Skeletal muscle satellite cell (primary cell): Measurements from ENCODE around the gene S100A9.

Experiments
- H3K27me3 ChIP-seq: 2 replicates; pipeline ENCODE4 v1.7.0; 2013; ENCODE audit warnings: low read length; ENCODE audit not compliant: control insufficient read depth, insufficient read depth
- H3K36me3 ChIP-seq: 2 replicates; pipeline ENCODE4 v1.7.0; 2013; ENCODE audit warnings: mild to moderate bottlenecking, control low read depth, low read length; ENCODE audit not compliant: insufficient read depth
- H3K4me1 ChIP-seq: 2 replicates; pipeline ENCODE4 v1.7.0; 2013; ENCODE audit warnings: low read length; ENCODE audit not compliant: control insufficient read depth, insufficient read depth
- H3K4me2 ChIP-seq: 2 replicates; pipeline ENCODE4 v1.7.0; 2013; ENCODE audit warnings: mild to moderate bottlenecking, low read length
- H3K4me3 ChIP-seq: 2 replicates; pipeline ENCODE4 v1.7.0; 2013; ENCODE audit warnings: low read length
- H3K9ac ChIP-seq: 2 replicates; pipeline ENCODE4 v1.7.0; 2013; ENCODE audit warnings: mild to moderate bottlenecking, low read depth, low read length, moderate library complexity
- H3K9me3 ChIP-seq: replicated peaks from 2 replicates; pipeline ENCODE4 v1.7.0; 2013; ENCODE audit warnings: mild to moderate bottlenecking, control low read depth, low read length

Gene S100A9

DNA sequence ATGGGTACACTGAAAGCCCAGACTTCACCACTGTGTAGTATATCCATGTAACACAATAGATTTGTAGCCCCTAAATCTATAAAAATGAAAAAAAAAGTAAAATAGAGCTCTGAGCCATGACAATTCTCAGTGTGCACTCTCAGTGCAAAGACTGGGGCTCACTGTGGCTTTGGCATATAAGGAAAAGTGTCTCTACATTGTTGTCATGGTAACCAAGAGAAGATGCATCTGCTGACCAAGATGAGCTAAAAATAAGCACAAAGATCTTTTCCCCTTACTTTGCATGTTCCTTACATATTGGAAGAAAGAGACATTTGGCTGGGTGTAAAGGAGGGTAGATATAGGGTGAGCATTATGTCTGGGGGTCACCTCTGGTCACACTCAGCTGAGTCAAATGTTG is 21.0 kb upstream of the S100A9 start:
- no peaks in the 10 kb centered on the region for H3K9me3 ChIP-seq
- H3K4me3 ChIP-seq, result no peak overlapping the region
- H3K27me3 ChIP-seq, result peaks cover 9% of the 10 kb centered on the region
- H3K4me2 ChIP-seq, result no peak overlapping the region
- H3K4me1 ChIP-seq, result no peaks in the 10 kb centered on the region
- H3K36me3 ChIP-seq, result no peaks in the 10 kb centered on the region
- H3K9ac ChIP-seq, result no peak overlapping the region

DNA sequence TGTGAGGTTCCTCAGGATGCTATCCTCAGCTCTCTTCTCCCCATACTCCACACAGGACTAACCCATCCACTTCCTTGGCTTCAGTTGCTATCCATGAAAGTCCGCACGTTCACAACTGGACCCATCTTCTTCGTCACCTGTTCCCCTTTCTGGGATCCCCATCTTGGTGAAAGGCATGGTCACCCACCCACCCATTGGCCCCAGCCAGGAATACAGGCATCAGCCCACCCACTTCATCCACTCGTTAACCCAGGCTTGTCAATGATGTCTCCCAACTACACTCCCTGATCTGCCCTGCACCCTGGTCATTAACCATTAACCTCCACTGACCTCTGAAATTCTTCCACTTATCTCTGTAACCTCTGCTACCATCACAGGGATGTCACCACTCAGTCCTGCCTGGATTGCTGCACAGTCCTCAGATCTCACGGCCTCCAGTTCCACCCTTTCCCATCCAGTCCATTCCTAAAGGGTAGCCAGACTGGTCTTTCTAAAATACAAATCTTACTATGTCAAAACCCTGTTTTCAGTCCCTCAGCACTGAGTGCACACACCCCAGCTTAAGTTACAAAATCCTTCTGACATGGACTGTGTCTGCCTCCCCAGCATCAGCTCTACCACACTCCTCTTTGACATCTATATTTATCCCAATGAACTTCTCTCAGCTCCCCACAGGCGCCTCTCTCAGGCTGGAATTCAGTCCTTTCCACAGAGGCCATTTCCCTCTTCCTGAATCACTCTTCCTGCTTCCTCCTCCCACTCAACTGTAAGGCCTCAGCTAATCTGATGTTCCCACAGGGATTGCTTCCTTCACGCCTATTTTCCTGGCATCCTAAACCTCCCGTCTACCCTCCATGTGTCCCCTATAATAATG is 19.4 kb upstream of the S100A9 start:
- Histone ChIP-seq H3K9ac (no peak overlapping the region), H3K4me1 (no peaks in the 10 kb centered on the region), H3K4me3 (no peak overlapping the region), H3K27me3 (peaks cover 23% of the 10 kb centered on the region), H3K36me3 (no peaks in the 10 kb centered on the region), H3K9me3 (no peaks in the 10 kb centered on the region), H3K4me2 (no peak overlapping the region)

DNA sequence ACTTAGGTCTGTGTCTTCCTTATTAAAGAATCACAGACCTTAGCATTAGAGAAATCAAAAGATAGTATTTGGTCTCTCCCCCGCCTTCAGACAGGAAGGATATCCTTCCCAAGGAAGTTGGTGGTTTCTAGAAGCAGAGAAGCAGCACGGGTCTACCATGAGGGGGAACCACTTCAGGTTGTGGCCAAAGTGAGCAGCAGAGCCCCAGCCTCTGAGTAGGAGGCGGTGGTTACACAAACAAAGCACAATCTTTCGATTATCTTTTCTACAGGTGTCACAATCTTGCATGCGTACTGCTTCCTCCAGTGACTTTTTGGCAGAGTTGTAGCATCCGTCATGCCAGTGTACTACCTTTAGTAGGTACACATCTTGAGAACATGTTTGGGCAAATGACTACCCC is 17.9 kb upstream of the S100A9 start:
- Histone ChIP-seq H3K36me3 (no peaks in the 10 kb centered on the region), H3K9ac (no peak overlapping the region), H3K4me1 (no peaks in the 10 kb centered on the region), H3K9me3 (no peaks in the 10 kb centered on the region), H3K4me3 (no peak overlapping the region), H3K27me3 (peaks cover 33% of the 10 kb centered on the region), H3K4me2 (no peak overlapping the region)

DNA sequence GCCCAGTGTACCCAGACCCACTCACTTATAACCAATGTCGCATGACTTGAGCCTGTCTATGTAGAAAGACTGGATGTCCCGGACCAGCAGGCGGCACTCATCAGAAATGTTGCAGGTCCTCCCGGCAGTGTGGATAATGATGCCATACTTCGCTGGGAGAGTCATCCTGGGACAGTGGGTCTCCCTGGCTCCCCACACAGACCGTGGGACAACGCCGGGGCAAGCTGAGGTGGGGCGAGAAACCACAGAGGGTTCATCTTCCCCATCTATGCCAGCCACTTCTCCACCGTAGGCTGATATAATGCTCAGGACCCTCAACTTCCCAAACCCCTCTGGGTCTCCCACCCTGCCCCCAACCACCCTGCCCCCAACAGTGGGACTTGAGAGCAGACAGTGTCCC is 17.3 kb upstream of the S100A9 start:
- H3K36me3 ChIP-seq, result no peaks in the 10 kb centered on the region

DNA sequence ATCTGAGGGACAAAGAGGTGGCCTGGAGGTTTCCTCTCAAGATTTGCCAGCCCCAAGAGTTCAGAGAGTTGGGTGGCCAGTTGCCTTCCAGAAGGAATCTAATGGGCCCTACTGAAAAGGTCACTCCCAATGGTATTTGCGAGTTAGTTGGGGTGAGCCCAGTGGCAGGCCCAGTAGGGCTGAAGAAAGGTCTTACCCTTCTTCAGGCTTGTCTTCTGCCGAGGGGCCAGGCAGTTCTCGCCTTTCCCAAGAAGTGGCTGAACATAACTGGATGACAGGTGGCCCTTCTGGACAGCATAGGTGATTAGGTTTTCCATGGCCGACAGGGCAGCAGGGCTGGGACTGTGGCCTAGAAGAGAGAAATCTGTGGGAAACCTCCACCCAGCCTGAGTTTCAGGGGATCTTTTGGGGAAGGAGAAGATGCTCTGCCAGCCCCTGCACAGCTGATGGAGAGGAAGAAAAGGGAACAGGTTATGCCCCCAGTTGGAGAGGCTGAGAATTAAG is 16.2 kb upstream of the S100A9 start:
- no peak overlapping the region for H3K4me3 ChIP-seq
- no peaks in the 10 kb centered on the region for H3K4me1 ChIP-seq
- H3K9me3 ChIP-seq, result no peaks in the 10 kb centered on the region
- H3K36me3 ChIP-seq, result no peaks in the 10 kb centered on the region
- no peak overlapping the region for H3K9ac ChIP-seq
- H3K4me2 ChIP-seq, result no peak overlapping the region
- peaks cover 44% of the 10 kb centered on the region for H3K27me3 ChIP-seq

More for the DNA sequence above, 17.3 kb upstream of the S100A9 start:
- Histone ChIP-seq H3K4me1 (no peaks in the 10 kb centered on the region), H3K9ac (no peak overlapping the region), H3K27me3 (peaks cover 38% of the 10 kb centered on the region), H3K4me3 (no peak overlapping the region), H3K4me2 (no peak overlapping the region), H3K9me3 (no peaks in the 10 kb centered on the region)

DNA sequence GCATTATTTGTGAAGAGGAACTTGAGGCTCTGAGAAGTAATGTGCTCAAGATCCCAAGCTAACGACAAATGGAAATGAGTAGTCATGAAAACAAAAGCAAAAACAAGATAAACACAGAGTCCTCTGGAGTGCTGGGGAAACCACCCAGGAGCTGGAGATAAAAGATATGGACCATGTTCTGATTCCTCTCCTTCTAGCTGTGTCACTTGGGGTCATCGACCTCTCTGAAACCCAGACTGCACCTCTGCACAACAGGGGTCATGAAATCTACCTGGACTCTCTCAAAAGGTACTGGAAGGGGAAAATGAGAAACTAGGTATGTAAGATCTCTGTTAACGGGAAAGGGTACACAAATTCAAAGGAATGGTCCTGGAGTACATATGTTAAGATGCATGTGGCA is 15.5 kb upstream of the S100A9 start:
- Histone ChIP-seq H3K4me2 (no peak overlapping the region), H3K36me3 (no peaks in the 10 kb centered on the region), H3K4me1 (no peaks in the 10 kb centered on the region), H3K27me3 (peaks cover 48% of the 10 kb centered on the region), H3K9me3 (no peaks in the 10 kb centered on the region), H3K9ac (no peak overlapping the region), H3K4me3 (no peak overlapping the region)

DNA sequence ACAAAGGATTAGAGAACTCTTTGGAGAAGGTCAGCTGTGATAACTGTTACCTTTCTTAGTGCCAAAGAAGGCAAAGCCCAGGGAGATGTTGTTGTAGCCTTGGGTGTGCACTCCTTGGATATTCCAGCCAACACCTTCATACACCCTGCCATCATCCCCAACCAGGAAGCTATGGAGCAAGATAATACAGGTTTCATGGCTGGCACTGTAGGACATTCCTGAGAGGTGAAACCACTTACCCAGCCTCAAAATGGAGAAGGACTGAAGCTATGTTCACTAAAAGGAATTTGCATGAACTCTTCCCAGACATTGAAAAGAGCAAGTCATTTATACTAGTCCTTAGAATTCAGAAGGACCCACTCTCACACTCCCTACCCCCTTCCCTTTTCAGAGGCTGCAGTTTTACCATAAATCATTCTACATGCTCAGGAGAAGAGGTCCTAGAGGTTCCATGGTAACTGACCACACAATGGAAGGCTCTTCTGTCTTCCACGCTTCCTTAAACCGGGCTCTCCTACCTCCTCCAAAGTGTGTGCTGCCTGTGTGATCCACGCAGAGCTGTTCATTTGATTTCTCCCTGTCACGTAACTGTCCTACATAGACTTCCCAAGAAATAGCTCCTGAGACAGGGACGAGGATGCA is 14.5 kb upstream of the S100A9 start:
- H3K27me3 ChIP-seq, result peaks cover 55% of the 10 kb centered on the region

DNA sequence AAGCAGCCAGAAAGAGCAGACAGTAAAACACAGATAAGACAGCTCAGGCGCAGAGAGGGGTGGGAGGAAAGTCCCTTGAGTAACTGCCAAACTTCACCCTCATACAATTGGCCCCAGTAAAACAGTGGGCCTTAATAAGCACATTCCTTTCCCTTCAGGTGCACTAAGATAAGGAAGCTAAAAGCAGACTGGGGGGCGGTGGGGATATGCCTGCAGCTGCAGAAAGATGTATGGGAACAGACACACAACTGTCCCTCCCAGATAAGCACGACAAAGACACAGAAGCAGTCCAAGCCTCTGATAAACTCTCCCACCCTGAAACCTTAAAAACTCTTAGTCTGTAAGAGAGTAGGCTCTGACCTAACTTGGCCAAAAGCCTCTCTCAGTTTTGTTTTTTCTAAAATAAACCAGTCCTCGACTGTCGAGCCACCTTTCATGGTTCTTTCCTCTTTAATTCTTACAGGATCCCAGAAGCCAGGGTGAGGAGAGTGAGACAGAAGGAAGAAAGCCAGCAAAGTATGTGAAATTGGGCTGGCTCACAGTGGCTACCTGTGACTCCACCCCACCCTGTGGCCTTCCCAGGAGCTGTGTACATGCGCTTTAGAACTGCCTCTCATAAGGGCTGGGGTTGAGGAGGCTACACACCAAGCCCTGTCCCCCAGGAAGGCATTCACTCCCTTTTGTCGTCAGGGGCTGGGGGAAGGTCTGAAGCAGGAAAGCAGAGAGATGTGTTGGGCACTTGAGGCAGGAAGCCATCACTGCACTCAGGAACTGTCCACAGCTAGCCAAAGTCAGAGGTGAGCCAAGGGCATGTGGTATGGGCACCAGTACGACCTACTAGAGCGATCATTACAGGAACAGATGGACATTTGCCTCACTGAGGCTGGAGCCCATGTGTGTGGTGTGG is 13.6 kb upstream of the S100A9 start:
- Histone ChIP-seq H3K4me2 (no peak overlapping the region), H3K4me1 (no peaks in the 10 kb centered on the region), H3K4me3 (no peak overlapping the region), H3K9me3 (no peaks in the 10 kb centered on the region), H3K36me3 (no peaks in the 10 kb centered on the region), H3K27me3 (peaks cover 60% of the 10 kb centered on the region), H3K9ac (no peak overlapping the region)

More for the DNA sequence above, 14.5 kb upstream of the S100A9 start:
- no peaks in the 10 kb centered on the region for H3K4me1 ChIP-seq
- no peak overlapping the region for H3K9ac ChIP-seq
- no peak overlapping the region for H3K4me2 ChIP-seq
- H3K9me3 ChIP-seq, result no peaks in the 10 kb centered on the region
- H3K36me3 ChIP-seq, result no peaks in the 10 kb centered on the region
- no peak overlapping the region for H3K4me3 ChIP-seq

DNA sequence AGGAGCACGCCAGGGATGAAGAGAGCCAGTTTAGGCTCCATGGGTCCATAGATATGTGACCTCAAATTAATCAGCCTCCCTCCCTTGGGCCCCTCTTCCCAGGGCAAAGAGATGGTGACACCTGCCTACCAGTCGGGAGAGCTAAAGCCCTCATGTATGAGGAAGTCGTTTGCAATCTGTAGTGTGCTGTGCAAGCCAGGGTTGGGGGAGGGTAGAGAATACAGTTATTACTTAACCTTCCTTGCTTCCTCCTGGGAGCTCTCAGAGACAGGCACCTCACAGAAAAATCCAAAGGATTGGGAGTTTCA is 13.0 kb upstream of the S100A9 start:
- Histone ChIP-seq H3K27me3 (peaks cover 64% of the 10 kb centered on the region), H3K4me1 (no peaks in the 10 kb centered on the region), H3K4me2 (no peak overlapping the region), H3K9ac (no peak overlapping the region), H3K36me3 (no peaks in the 10 kb centered on the region), H3K9me3 (no peaks in the 10 kb centered on the region), H3K4me3 (no peak overlapping the region)

DNA sequence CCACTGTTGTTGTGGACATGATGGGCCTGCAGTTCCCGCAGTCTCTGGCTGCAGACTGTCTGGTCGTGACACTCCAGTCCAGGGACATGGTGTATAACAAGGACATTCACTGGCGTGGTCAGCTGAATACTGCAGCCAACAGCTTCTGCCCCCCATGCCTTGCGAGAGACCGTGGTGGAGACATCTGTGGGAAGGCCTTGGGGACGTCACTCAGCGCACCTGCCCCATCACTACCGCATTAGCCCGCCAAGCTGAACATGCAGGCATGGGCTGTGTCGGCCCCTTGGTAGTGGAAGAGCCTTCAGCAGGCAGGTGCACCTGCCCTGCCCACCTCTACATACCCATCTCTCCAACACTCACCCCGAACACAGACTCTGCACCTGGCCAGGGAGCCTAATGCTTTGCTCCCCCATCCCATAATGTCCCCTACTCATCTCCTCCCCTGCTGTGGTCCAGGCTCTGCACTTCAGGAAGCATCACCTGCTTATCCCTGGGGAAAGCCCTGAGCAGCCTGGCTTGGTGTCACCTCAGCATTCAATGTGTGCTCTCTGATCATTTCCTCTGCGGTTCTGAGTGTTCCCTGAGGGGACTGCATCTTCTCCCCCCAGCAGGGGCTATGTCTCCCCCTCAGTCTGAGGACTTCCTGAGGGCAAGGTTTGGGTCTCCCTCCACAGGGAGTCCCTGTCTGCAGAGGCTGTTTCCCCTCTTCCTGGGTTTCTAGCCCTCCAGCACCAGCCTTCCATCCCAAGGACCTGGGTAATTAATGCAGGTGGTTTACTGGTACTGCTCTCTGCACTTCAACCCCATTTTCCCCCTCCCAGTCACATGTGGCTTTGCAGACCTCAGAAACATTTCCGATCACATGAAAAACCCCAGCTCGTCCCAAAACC is 12.2 kb upstream of the S100A9 start:
- no peak overlapping the region for H3K4me3 ChIP-seq
- no peaks in the 10 kb centered on the region for H3K9me3 ChIP-seq
- no peak overlapping the region for H3K4me2 ChIP-seq
- H3K9ac ChIP-seq, result no peak overlapping the region
- no peaks in the 10 kb centered on the region for H3K4me1 ChIP-seq
- no peaks in the 10 kb centered on the region for H3K36me3 ChIP-seq
- H3K27me3 ChIP-seq, result peaks cover 68% of the 10 kb centered on the region
